SH-SY5Y (cell line): ENCODE measurements around the gene MCF2L.

Source experiments
- GATA2 ChIP-seq: IDR thresholded peaks from 2 replicates; pipeline ENCODE4 v1.6.1; 2011; ENCODE audit warnings: mild to moderate bottlenecking, low read depth, low read length
- GATA3 ChIP-seq: IDR thresholded peaks from 2 replicates; pipeline ENCODE4 v1.6.1; 2011; ENCODE audit warnings: low read depth, mild to moderate bottlenecking, low read length, moderate library complexity

DNA sequence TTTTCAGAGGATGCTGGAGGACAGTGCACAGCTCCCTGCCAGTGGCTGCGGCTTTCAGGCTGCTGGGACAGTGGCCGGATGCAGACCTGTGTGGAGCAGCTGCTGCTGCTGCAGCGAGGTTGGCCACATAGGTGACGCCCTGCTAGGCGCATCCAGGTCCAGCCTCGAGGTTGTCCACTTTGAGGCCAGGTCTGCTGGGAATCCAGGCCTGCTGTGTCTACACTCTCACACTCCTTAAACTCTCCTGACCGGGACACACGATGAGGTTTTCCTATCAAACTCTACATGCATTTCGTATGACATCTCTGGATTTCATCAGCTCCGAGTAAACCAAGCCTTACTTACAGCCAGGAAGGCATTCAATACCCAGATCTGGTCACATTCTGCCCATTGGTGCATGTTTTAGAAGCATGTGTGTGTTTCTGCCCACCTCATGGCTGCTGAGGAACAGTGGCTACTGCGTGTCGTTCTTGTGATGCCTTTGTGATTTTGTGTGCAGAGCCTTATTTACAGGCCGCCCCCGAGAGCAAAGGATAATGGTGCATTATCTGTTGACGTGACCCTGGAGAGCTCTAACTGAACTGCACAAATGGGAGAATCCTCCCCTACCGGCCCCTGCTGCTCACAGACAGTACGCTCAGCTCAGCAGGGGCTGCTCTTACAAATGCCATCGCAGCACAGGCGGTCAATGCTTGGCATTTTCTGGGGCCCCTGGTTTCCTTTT is 12.3 kb upstream of the MCF2L start:
- TF ChIP-seq GATA3 (no peak), GATA2 (no peak)
